GM19025 (cell line): ENCODE measurements around the gene RASGRP4.
"Not testable (repeated sequence)": the region's sequence is repeated elsewhere in the genome, so short reads cannot be mapped to it uniquely, and the experiment has no call there.

ENCODE experiments used
- ATAC-seq: cut with Tn5 transposase; IDR thresholded peaks from one replicate; pipeline ENCODE4 v1.9.1; 2021; ENCODE audit warnings: mild to moderate bottlenecking, low read depth, moderate library complexity; ENCODE audit not compliant: unreplicated experiment

The RASGRP4 gene

DNA sequence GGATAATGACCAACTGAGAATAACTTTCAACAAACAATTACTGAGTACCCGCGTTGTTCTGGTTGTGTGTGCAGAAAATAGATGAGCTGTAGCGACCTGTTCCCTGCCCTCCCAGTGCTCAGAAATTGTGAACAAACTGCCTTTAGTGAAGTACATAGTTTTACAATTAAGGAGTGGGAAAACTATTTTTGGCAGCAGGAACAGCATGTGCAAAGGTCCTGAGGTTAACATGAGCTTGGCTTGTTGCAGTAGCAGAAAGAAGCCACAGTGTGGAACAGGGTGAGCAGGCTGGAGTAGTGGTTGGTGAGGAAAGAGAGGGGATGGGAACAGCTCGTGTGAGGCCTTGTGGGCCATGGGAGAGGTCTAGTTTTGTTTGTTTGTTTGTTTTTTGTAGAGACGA lies 23.5 kb upstream of the RASGRP4 start:
- ATAC-seq = no peak

DNA sequence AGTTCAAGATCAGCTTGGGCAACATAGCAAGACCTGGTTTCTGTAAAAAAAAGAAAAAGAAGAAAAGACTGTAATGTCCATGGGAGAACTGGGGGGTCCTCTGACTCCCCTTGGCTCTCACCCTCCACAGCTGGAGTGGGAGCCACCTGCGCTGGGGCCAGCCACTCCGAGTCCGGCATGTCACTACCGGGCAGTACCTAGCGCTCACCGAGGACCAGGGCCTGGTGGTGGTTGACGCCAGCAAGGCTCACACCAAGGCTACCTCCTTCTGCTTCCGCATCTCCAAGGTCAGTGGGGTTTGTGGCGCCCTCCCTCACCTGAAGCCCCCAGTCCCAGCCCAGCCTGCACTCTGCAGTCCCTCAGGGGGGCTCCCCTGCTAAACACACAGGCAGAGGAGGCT lies 22.2 kb upstream of the RASGRP4 start:
- ATAC-seq = no peak

- no peak for ATAC-seq
These were observed 19.3 kb upstream of the RASGRP4 start for GRCh38 chr19:38445362-38445761.

GRCh38 chr19:38444026-38444425 lies 18.0 kb upstream of the RASGRP4 start:
- no peak for ATAC-seq

DNA sequence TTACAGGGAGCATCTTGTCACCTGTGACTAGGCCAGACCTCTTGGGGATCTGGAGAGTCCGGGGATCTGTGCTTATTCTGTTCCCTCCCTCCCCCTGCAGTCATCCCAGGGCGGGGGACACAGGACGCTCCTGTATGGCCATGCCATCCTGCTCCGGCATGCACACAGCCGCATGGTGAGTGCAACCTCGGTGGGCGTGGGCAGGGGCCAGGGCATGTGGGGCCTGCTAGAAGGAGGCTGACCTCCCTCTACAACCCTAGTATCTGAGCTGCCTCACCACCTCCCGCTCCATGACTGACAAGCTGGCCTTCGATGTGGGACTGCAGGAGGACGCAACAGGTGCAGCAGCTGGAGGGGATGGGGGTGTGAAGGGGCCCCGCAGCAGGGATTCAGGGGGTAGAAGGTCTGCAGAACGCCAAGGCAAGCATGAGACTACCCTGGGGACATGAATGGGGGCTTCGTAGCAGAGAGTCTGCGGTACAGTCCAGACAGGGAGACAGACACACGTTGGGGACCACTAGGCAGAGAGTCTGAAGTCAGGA lies 17.5 kb upstream of the RASGRP4 start:
- ATAC-seq = no peak

GRCh38 chr19:38442736-38443135 lies 16.7 kb upstream of the RASGRP4 start:
- no peak for ATAC-seq

DNA sequence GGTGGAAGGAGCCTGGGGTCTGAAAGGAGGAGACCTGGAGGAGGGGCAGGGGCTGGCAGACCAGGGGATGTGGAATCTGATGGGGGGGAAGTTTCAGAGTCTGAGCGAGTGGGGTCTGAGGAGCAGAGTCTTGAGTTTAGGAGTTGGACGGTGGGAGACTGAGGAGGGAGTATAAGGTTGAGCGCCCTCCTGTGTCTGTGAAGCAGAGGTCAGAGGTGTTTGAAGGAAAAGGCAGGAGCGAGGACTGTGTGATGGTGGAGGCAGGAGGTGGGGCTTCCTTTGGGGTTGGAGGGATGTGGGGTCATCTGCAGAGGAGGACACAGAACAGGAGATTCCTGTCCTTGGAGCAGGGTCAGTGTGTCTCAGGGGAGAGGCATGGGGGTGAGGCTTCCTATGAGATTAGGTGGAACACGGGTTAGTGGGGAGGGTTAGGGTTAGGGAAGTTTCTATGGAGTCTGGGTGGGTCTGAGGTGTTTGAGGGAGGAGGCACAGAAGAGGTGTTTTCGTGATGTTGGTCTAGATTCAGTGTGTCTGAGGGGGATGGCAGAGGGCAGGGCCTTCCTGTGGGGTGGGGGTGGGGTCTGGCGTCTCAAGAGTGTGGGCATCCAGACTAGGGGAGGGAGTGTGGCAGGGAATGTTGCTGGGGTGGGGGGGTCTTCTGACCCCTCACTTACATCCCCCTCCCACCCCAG lies 15.8 kb upstream of the RASGRP4 start:
- no peak for ATAC-seq

GRCh38 chr19:38440592-38440991 lies 14.6 kb upstream of the RASGRP4 start:
- ATAC-seq = no peak

DNA sequence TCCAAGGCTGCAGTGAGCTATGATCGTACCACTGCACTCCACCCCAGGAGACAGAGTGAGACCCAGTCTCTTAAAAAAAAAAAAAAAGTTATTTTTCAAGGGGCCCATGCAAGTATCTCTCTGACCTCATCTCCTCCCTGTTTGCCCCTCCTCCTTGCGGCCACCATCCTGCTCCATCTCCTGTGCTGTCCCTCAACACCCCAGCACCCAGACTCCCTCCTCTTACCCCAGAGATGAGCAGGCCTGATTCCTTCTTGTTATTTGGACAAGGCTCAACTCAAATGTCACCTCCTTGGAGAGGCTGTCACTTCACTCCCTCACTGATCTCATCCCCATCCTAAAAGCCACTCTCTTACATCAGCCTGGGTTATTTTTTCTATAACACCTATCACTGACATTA lies 11.9 kb upstream of the RASGRP4 start:
- no peak for ATAC-seq

DNA sequence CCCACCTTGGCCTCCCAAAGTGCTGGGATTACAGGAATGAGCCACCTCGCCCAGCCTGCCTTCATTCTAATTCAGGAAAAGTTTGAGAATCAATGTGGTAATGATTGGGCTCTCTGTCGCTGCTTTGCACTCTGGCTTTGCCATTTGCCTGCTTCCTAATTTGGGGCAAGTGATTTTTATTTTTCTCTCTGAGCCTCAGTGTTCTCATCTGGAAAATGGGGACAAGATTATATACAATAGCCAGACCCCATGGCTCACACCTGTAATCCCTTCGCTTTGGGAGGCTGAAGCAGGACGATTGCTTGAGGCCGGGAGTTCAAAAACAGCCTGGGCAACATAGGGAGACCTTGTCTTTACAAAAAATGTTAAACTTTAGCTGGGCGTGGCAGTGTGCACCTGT lies 11.3 kb upstream of the RASGRP4 start:
- ATAC-seq = no peak

DNA sequence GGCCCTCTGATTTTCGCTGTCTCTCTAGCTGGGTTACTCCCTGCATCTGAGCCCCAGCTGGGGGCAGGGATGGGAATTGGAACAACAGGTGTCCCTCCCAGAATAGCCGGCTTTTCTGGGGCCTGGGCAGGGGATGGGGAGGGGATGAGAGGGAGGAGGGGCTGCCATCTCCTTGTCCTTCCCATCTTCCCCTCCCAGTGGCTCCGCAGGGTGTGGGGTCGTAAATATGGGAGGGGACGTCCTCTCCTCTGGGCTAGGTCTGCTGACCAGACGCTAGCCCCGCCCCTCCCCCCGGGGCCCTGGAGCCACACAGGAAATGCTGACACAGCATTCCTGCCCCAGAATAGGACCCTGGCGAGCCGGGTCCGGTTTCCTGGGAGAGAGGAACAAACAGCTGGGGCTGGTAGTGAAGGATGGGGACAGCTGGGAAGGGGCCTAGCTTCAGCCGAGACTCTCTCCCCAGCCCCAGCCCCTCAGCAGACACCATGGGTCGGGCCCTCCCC lies 8.6 kb upstream of the RASGRP4 start:
- no peak for ATAC-seq

GRCh38 chr19:38433268-38433733 lies 7.3 kb upstream of the RASGRP4 start, which contains the start of gene RYR1:
RYR1 (plus strand) TSS chr19:38433691; CDS start chr19:38433830, 139 bp downstream.
- ATAC-seq = no peak

DNA sequence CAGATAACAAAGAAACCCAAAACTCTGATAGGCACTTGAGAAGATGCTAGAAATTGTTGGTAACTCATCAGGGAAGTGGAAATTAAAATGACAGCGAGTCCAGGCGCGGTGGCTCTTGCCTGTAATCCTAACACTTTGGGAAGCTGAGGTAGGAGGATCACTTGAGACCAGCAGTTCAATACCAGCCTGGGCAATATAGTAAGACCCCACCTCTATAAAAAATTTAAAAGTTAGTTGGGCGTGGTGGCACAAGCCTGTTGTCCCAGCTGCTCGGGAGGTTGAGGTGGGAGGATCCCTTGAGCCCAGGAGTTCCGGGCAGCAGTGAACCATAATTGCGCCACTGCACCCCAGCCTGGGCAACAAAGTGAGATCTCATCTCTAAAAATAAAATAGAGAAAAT lies 4.9 kb upstream of the RASGRP4 start:
- ATAC-seq = no peak

DNA sequence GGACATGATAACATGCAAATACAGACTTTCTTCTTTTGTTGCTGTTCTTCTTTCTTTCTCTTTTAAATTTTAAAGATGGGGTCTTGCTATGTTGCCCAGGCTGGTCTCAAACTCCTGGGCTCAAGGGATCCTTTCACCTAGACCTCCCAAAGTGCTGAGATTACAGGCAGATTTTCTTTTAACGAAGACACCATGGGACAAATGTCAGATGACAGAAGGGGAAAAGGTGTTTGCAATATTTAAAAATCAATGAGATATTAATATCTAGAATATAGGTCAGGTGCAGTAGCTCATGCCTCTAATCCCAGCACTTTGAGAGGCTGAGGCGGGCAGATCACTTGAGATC lies 3.8 kb upstream of the RASGRP4 start:
- ATAC-seq = no peak

- ATAC-seq = no peak
These were observed 3.2 kb upstream of the RASGRP4 start for GRCh38 chr19:38429055-38429810.

DNA sequence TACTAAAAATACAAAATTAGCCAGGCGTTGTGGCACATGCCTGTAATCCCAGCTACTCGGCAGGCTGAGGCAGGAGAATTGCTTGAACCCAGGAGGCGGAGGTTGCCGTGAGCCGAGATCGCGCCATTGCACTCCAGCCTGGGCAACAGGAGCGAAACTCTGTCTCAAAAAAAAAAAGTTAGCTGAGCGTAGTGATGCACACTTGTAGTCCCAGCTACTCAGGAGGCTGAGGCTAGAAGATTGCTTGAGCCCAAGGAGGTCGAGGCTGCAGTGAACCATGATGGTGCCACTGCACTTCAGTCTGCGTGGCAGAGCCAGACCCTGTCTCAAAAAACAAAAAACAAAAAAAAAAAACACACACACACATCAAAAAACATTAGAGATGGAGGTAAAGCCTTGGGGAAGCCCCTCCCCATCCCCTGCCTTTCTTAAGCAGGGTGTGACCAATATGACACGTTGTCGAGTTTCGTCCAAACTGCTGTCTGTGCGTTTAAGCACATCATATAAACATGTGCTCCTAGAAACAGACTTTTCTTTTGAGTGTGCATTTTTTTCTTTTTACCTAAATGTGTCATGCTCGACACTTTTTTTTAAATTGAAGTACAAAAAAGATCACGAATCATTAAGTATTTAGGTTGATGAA lies 1.1 kb upstream of the RASGRP4 start:
- not testable (repeated sequence) for ATAC-seq

- ATAC-seq = no peak
These were observed 703 bp downstream of the RASGRP4 start for GRCh38 chr19:38425222-38425809.

GRCh38 chr19:38424272-38424671 lies 1.7 kb downstream of the RASGRP4 start:
- ATAC-seq = no peak

DNA sequence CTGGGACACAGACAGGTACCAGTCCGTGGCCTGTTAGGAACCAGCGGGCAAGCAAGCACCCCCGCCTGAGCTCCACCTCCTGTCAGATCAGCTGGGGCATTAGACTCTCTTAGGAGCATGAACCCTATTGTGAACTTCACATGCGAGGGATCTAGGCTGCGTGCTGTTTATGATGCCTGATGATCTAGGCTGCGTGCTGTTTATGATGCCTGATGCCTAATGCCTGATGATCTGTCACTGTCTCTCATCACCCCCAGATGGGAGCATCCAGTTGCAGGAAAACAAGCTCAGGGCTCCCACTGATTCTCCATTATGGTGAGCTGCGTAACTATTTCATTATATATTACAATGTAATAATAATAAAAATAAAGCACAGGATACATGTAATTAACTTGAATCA lies 3.6 kb downstream of the RASGRP4 start:
- ATAC-seq = no peak

DNA sequence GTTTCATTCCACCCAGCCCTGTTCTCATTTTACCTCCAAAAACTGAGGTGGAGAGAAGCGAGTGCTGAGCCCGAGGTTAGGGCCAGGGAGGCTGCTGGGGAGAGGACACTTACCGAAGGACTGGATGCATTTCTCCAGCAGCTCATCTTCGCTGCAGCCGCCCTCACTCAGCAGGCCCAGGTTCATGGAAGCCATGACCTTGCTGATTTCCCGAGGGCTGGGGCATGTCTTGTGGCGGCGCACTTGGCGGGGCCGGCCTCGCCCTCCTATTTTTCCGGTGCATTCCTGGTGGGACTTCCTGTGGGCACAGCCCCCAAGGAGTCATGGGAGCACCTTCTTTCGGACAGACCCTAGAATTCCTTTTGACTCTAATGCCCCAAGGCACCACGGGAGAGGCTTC lies 4.2 kb downstream of the RASGRP4 start:
- no peak for ATAC-seq

- no peak for ATAC-seq
These were observed 5.1 kb downstream of the RASGRP4 start for GRCh38 chr19:38420935-38421334.
